AG20443 (cell line): ENCODE data around the gene NFATC1.
A peak's percentile ranks its signal among the peaks of the same experiment; 100 is the strongest.

ENCODE experiments used
- DNase-seq: peaks from one replicate; pipeline ENCODE4 v3.0.0; 2012; ENCODE audit warnings: low spot score, mixed read lengths

Gene NFATC1

DNA sequence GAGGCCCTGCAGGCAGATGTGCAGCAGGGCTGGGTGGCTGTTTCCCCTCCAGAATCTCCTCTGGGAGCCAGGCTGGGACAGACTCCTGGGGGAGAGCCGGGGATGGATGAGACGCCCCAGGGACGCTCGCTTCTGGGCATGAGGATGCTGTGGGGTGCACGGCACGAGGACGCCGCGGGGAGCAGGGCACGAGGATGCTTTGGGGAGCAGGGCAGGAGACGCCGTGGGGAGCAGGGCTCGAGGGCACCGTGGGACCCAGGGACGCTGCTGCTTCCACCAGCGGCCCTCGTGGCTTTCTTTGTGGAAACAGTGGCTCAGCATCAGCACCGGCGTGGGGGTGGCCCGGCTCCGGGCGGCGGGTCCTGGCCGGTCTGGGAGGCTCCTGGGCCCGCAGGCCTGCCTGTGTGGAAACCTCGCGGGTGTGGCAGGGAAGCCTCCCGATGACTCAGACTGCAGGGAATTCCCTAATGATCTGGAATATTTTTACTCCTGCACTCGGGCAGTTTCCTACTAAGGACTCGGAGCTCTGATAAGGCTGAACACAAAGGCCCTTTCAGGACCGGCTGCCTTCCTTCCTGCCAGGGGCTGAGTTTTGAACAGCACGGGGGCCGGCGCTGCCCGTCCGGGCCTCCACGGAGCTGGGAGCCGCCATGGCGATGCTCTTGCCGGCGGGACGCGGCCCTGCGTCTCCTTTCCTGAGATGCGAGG, 62.6 kb downstream of the NFATC1 start:
- DNase-seq, result peak; percentile 98

DNA sequence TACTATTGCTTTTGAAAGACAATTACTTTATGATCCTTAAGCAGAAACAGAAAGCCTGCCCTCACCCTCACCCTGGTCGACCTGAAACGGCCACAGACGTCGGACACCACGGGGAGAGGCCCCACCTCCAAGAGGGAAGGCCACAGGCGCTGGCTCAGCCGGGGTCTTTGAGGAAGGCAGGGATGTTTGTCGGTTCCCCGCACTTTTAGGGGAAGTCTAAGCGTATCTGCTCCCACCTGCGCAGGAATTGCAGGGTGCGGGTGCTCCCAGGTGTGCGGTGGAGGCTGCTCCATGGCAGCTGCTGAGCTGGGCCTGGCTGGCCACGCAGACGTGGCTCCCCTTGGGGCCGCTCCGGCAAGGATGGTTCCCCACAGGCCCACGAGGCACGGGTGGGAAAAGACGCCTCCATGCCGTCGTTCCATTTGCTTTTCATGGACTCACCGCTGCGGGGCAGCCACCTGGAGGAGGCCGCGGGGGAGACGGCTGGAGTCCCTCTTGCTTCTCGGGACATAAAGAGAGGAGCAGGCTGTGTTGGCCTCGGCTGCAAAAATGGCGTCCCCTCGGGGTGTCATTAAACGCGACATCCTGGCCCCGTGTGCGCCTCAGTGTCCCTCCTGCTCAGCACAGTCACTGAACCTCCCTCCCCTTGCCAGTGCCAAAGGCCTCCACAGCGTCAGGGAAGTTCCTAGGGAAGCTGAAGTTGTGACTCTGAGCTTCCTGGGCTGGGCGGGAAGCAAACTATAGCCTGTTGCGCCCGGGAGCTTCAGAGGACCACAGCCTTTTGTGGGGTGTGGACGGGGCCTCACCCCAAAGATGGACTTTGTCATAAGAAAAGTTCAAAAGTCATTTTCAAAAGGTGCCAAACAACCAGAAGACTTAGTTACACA, 63.4 kb downstream of the NFATC1 start:
- DNase-seq, result no peak

DNA sequence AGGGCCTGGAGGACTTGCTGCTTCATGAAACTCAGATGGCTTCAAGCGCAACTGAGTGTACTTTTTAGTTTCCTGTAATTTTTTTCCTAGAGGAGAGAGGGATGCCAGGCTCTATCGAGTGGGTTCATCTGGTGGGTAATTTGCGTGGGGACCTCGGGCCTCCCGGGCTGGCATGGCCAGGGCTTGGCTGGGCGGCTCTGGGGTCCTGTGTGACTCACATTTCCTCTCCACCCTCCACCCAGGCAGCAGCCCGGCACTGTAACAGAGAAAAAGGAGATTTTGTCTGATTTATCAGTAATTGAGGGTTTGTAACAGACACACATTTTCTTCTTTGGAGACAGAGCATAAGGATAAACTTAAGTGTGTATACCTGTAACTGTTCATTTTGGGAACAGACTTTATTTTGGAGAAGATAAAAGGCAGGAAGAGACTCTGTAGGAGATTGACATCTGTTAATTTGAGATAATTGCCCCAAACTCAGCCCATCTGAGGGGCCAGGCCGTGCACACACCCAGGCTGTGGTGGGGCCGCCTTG, 64.3 kb downstream of the NFATC1 start:
- no peak for DNase-seq

DNA sequence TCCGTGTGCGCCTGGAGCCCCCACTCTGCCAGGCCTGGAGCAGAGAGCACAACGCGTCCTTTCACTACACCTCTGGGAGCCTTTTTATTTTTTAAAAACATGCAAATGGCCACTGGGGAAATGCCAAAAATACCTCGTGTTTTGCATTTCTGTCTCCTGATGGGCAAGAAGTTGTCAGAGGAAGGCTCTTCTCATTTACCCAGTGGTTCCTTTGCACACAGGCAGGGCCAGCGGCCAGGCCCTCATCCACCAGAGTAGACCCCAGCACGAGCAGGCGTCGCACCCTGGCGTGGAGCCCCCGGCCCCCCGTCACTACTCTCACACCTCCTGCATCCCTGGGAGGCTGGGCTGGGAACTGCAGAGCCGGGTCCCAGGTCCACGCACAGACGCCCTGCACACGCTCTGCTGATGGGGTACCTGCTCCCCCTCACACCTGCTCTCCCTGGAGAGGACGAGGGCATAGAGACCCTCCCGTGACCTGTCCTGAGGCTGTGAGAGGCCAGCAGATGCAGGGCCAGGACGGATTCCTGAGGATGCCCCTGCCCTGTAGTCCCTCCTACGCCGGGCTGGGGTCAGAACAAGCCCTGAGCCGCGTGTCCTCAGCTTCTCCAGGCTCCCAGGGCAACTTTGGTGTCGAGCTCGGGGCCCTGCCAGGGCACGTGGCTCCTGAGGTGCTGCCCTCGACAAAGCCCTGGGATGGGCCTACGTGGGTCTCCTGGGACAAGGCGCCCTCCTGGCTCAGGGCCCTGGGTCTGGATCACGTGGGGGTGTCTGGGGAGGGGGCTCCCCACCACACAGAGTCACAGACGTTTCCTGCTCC, 65.0 kb downstream of the NFATC1 start:
- DNase-seq, result no peak

DNA sequence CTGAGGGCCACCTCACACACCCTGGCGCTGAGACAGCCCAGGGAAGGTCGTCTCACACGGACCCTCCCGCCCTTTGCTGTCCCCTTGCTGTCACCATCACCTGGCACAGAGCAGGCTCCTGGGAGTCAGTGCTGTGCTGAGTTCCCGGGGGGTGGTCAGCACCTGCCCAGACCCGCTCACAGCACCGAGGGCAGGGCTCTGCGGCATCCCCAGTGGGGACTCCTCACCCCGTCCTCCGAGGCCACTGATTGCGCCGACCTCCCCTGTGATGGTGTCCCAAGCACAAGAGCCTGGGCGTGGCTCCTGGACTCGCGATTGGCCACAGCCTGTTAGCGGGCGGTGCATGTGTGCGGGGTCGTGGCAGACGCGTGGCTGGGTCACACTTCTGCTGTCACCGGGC, 65.9 kb downstream of the NFATC1 start:
- no peak for DNase-seq

DNA sequence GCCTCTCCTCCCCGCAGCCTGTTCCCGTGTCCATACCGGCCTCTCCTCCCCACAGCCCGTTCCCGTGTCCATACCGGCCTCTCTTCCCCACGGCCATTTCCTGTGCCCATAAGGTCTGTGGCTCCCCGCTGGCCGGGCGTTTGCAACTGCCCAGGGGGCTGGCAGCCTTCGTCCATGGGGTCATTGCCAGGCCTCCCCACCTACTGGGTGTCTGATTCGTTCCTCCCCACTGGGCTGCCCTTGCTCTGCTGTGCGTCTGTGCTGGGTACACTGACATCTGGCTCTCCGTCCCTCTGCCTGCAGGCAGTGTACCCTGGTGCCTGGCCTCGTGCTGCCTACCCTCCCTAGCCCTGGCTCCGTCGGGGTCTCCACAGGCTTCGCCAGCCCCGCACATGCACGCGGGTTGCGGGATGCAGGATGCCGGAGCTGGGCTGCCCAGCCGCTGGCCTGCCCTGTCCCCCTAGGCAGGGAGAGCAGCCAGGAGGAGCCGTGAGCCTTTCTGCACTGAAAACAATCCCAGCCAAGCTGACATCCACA, 67.8 kb downstream of the NFATC1 start:
- no peak for DNase-seq

DNA sequence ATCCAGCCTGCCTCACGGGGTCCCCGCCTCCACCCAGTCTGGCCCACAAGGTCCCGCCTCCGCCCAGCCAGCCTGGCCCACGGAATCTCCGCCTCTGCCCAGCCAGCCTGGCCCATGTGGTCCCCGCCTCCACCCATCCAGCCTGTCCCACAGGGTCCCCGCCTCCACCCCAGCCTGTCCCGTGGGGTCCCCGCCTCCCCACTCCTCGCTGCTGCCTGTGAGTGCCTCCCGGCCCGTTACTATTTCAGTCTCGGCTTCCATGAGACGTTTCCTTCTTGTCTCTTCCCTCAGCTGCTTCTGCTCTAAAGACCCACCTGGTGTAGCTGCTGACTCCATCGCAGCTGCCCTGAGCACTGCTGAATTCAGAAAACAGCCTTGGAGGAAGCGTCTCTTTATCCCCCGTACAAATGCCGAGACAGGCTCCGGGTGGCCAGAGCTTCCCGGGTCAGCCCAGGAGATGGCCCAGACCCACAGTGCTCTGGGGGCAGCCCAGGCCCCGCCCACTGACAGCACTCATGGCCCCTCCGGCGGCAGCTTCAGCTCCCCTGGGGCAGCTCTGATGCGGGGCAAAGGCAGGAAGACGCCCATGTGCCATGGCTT, 69.8 kb downstream of the NFATC1 start:
- peak; percentile 54 for DNase-seq

DNA sequence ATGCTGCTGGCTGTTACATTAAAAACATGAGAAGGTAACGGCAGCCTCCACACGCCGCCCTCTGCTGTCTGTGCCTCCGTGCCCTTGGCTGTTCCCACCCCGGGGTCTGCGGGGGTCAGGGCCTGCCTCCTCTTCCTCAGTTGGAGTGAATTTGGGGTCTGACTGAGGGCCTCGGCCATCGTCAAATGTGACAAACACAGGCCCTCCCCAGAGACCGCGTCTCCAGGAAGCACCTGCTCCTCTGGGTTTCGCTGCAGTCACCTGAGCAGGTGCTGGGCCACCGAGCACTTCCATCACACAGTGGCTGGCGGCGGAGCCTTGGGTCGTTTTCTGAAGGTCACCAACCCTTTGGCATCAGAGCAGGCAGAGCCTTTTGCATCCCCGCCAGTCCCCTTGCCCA, 70.9 kb downstream of the NFATC1 start:
- no peak for DNase-seq

DNA sequence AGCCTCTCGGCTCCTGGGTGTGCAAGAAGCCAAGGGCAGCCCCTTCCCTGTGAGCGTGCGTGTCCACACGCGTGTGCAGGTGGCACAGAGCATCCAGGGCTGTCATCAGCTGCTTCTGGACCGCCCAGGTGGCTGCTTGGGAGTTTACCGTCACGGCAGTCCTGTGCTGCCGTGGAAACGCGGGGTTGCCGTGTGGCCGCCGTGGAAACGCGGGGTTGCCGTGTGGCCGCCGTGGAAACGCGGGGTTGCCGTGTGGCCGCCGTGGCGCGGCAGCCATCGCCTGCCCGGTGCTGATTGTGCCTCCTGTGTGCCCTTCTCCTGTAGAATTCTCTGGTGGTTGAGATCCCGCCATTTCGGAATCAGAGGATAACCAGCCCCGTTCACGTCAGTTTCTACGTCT, 71.4 kb downstream of the NFATC1 start:
- DNase-seq, result no peak

DNA sequence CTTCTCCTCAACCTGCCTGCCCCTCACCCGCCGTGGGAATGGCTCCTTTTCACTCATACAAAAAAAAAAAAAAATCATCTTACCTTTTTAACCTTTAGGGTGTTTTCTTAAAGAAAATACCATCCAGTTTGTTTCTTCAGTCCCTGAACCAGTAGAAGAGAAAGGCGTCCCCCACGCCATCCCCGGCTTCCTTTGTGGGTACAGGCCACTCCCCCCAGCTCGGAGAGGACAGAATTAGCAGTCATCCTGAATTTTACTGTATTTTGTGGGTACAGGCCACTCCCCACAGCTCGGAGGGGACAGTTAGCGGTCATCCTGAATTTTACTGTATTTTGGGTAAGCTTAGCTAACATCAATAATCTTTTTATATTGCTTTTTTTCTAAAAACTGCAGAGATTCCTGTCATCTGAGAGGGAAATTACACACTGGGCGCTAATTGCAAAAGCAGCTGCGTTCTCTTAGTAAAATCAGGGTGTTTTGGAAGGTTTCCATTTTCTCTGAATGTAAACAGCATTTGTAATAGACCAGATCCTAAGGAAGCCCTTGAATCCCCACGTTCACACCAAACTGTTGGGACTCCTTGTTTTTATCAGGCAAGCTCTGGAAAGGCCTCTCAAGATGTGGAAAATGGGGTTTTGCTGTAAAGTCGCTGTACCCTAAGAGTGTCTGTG, 72.5 kb downstream of the NFATC1 start:
- no peak for DNase-seq

DNA sequence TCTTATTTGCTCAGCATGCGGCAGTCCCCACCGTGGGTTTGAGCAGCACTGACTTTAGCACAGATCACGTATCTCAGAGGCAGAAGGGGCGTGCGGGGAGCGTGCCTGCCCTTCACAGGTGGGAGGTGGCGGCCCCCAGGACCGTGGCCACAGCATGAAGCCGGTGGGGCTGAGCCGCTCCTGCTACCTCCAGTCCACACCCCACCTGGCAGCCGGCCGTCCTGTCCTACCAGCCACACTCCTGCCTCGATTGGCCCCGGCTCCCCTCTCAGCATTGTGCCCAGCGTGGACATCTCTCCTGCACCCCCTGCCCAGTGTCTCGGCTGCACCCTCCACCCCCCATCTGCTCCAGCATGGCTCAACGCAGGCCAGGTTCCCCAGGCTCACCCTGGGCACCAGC, 73.6 kb downstream of the NFATC1 start:
- no peak for DNase-seq

DNA sequence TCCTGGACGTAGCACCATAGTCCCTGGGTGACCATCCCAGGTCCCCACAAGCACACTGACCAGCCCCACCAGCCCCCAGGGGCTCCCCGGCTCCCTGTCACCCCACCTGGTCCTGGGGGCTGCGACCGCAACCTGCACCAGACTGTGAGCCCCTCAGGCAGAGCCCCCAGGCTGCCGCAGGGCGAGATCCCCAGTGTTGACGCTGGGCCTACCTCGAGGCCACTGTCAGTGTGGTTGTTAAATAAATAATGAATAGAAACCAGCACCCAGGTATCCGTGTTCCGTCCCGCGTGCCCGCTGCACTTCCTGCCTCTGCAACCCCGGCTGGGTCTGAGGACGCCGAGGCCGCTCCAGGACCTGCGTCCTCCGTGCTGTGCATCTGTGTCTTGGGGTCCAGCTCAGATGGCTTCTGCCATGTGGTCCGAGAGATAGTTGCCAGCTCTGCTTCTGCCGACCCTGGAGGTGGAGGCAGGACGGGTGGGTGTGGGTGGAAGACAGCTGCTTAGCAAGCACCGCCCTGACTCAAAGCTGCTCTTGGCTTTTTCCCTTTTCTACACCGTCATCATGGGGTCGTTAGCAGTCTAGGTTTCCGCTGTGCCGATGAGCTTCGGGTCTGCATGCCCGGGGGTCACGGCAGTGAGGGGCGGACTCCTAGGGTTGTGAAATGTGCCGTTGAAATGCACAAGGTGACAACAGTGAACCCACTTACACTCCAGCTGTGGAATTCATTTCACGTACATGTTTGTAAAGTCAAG, 74.2 kb downstream of the NFATC1 start:
- DNase-seq, result no peak

DNA sequence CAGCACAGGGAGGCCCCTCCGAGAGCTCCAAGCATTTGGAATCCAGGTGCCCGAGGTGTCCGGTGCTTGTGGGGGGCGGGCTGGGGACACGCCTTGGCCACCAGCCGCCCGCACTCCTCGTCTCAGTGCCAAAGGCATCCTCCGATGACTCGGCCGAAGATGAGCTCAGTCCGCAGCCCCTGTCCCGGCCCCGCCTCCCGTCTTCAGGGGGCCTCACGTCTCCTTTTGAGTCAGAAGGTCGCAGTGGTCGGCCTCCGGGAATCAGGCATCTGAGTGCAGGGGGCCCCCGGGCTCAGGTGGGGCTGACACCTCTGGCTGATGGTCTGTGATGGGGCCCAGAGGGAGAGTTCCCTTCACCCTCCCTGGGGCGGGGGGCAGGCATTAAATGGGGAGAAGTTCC, 74.8 kb downstream of the NFATC1 start:
- no peak for DNase-seq

DNA sequence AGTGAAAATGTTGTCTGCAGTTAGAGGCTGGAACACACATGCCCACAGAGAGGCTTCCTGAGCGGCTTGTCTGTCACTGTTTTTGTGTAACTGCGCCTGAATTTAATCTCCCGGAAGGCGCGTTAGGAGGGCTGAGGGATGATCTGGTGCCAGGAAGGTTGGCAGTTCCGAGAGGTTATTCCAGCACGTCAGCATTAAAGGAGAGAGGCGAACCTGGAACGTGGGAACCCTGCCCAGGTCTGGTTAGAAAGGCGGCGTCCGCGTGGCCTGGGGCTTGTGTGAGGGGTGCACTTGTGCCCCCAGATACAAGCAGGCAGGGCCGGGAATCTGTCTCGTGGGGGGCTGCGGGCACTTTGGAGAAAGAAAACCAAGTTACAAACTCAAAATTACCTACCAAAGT, 75.3 kb downstream of the NFATC1 start:
- DNase-seq, result no peak

DNA sequence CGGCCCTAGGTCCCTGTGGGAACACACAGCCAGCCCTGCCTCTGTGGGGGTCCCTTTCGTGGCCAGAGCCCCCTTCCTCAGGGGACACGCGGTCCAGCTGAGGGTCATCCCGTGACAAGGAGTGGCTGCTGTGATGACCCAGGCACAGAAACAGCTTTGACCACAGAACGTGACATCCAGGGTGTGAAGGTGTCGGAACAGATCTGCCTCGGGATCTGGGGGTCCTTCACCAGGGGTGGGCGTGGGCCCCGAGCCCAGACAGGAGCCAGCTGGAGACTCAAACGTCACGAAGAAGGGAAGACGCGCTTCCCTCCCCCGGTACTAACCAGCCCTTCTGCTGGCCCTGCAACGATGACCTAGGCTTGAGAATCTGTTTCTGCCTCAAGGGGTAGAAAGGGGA, 75.9 kb downstream of the NFATC1 start:
- no peak for DNase-seq

DNA sequence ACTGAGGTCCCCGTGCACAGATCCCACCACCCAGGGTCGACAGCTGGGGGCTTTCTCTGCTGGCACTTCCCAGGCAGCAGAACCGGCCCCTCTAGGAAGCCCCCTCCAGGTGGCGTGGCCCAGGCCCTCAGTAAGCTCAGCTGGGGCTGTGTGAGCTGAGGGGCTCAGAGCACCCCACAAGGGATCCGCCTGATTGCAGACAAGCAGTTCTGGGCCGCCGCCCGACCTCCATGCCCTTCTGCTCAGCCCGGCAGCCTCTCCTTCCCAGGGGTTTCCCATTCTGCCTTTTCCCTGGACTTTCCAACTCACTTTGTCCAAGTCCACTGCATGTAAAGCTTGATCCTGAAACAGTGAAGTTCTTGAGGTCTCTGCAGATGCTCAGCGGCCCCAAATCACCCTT, 76.4 kb downstream of the NFATC1 start:
- no peak for DNase-seq

DNA sequence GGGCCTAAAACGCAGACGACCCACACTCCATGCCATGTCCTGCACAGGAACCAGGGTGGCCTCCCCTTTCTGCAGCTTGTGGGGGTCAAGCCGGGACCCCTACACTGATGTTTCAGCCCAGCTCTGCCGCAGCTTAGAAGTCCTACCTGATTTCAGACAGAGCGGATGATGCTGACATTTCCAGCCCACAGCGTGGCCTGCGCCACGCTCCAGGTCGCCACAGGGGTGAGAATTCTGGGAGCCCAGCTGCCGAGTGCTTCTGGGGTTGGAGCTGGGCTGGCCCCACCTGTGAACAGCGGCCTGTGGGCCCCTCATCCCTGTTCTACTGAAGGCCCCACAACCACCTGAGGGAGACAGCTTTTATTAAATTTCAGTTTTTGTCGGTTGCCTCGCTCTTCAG, 77.2 kb downstream of the NFATC1 start:
- no peak for DNase-seq

DNA sequence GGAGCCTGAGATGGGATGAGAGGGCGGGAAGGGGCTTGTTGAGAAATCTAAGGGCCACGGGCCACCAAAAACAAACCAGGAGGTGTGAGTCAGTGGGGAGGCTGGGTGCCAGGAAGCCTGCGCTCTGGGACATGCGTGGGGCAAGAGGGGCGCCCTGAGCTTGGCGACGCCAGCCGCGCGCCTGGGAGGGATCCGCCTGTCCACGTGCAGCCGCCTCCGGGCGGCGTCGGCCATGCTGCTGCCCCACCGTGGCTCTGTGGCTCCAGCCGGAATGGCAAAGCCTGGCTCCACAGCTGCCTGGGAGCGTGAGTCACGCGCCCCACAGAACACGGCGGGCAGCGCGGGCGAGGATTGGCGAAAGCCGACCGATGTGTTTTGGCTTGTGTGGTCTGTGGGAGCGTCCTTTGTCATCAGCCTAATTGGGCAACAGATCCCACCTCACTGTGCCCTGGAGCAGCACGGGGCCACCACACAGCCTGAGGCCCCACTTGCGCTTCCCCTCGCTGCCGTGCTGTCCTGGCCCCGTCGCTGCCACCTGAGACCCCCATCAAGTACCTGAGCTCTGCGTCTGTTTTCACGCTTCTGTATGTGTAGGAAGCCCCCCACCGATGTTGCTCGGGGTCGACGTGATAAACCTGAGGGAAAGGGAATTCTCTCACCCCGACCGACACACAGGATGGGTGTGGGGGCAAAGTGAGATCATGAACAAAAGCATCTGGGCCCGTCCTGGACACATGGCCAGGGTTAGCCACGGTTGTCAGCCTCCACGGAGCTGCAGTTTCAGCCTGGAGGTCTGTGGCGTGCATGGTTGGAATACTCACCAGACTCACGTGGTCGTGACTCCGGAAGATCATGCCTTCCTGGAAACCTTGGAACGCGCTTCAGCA, 80.5 kb downstream of the NFATC1 start:
- DNase-seq, result no peak

DNA sequence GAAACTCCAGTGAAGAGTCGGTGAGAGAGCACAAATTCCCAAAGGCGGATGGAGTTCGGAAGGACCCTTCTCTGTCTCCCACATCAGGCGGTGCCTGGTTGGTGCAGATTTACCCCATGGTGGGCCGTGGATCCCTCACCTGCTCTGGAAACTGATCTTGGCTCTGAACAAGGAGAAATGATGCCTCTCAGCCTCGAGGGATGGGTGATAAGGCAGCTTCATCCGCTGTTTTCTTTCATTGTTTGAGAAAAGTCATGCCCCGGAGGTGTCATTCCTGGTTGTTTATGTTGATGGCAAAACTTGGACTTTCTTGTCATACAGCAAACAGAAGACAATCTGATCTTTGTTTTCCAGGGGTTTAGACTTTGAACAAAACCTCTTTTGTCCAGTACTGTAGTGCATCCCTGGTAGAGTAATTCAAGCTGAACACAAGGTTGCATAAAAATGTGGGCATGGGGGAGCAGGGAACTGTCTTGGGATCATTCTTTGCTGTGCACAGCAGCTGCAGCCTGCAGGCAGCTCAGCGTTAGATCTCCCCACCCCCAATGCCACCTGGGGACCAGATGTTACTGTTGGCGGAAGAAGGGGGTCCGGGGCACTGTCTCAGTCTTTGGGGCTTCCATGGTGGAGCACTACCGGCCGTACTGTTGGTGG, 81.3 kb downstream of the NFATC1 start:
- DNase-seq, result no peak
